ENCODE measurements around the gene ALKBH4.

Gene ALKBH4

GRCh38 chr7:102473271-102473991 is 8.8 kb upstream of the ALKBH4 start:
- H3K27ac ChIP-seq, result no peak overlapping the region
- no peak overlapping the region for H3K4me3 ChIP-seq (ENCODE audit: low read depth, low read length)
- in situ Hi-C loops (cut with HindIII; ENCODE audit: low pct_ligation_motif_present, low sequenced_read_pairs), result no loop called here
- no peak for DNase-seq
- no peak for TF ChIP-seq CTCF (IDR thresholded peaks at IDR 0.05; ENCODE audit: low read depth, low read length, missing control alignments)
- no peaks in the 10 kb centered on the region for H3K27me3 ChIP-seq (replicated peaks)
- peaks cover 23% of the 10 kb centered on the region for H3K36me3 ChIP-seq (replicated peaks)

DNA sequence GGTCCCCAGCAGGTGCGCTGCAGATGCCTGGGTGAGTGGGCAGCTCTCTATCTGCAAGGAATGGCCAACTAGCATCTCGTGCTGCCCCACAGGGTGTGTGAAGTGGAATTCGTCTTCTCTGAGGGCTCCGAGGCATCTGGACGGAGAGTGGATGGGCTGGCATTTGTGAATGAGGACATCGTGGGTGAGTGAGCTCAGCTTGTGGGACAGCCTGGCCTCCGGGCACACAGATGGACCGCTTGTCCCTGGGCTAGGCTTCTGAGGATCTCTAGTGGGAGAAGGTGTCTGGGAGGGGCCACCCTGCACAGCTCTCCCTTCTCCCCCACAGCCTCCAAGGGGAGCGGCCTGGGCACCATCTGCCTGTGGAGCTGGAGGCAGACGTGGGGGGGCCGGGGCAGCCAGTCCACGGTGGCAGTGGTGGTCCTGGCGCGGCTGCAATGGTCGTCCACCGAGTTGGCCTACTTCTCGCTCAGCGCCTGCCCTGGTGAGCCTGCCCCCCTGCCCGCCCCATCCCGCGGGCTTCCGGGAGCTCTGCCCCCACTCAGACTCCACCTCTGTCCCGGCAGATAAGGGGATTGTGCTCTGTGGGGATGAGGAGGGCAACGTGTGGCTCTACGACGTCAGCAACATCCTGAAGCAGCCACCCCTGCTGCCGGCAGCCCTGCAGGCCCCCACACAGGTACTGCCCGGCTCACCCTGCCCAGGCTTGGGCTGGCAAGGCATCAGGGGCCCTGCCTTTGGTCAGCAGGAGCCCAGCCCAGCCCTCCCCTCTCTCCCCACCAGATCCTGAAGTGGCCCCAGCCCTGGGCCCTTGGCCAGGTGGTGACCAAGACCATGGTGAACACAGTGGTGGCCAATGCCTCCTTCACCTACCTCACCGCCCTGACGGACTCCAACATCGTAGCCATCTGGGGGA is 7.7 kb upstream of the ALKBH4 start:
- no peak for TF ChIP-seq CTCF (IDR thresholded peaks at IDR 0.05; ENCODE audit: low read depth, low read length, missing control alignments)
- H3K4me3 ChIP-seq (ENCODE audit: low read depth, low read length), result no peak overlapping the region
- H3K27ac ChIP-seq, result no peak overlapping the region
- in situ Hi-C loops (cut with HindIII; ENCODE audit: low pct_ligation_motif_present, low sequenced_read_pairs), result no loop called here
- DNase-seq, result no peak
- no peaks in the 10 kb centered on the region for H3K27me3 ChIP-seq (replicated peaks)
- peaks cover 31% of the 10 kb centered on the region for H3K36me3 ChIP-seq (replicated peaks)

DNA sequence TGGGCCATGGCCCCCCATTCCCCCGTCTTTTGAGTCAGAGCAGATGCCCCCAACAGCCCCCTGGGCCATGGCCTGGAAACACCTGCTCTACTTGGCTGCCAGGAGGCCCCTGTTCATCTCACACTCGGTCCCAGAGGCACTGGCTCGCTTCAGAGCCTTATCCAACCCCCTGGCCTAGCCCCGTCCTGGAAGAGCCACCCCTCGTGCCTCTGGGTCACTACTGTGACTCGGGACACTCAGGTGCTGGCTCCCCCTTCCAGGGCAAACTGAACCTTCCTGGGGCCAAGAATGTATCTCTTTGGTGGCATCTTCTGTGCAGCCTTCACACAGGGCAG is 7.1 kb upstream of the ALKBH4 start:
- H3K36me3 ChIP-seq (replicated peaks), result peaks cover 33% of the 10 kb centered on the region
- no peak for TF ChIP-seq CTCF (IDR thresholded peaks at IDR 0.05; ENCODE audit: low read depth, low read length, missing control alignments)
- H3K27me3 ChIP-seq (replicated peaks), result no peaks in the 10 kb centered on the region
- DNase-seq, result no peak
- H3K27ac ChIP-seq, result no peak overlapping the region
- no peak overlapping the region for H3K4me3 ChIP-seq (ENCODE audit: low read depth, low read length)
- in situ Hi-C loops (cut with HindIII; ENCODE audit: low pct_ligation_motif_present, low sequenced_read_pairs), result no loop called here

DNA sequence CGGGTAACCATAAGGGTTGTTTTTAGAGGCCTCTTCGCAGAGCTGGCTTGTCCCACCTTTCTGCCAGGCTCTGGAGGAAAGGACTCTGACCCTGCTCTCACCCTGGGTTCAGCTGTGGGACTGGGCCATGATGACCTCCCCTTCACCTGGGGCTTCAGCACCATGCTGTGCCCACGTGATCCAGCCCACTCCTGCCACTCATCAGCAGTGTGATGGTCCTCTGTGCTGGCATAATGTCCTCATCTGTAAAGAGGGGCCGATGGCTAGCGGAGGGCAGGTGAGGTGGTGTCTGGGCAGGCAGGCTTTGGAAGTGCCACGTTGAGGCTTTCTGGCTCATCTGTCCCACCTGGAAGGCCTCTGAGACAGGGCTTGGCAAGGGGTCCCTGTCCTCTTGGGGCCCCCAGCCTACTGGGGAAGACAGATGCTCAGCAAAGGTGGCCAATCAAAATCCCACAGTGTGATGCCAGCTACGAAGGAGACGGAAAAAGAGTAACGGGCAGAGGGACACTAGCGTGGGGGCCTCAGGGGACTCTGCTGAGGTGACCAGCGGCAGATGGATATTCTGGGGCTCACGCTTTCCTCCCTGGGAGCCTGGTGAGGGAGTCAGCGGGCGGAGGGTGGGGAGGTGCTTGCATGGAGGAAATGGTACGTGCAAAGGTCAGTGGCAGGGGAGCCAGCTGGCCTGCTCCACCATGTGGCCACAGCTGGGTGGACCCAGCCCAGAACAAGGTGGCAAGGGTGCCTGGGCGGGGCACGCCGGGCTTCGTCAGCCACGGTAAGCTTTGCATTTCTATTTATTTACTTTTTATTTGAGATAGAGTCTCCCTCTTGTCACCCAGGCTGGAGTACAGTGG is 5.5 kb upstream of the ALKBH4 start:
- in situ Hi-C loops (cut with HindIII; ENCODE audit: low pct_ligation_motif_present, low sequenced_read_pairs), result no loop called here
- H3K27ac ChIP-seq, result no peak overlapping the region
- H3K4me3 ChIP-seq (ENCODE audit: low read depth, low read length), result no peak overlapping the region
- H3K36me3 ChIP-seq (replicated peaks), result peaks cover 33% of the 10 kb centered on the region
- no peak for TF ChIP-seq CTCF (IDR thresholded peaks at IDR 0.05; ENCODE audit: low read depth, low read length, missing control alignments)
- H3K27me3 ChIP-seq (replicated peaks), result no peaks in the 10 kb centered on the region
- no peak for DNase-seq

GRCh38 chr7:102469351-102469971 is 4.8 kb upstream of the ALKBH4 start:
- no peak for TF ChIP-seq CTCF (IDR thresholded peaks at IDR 0.05; ENCODE audit: low read depth, low read length, missing control alignments)
- no peak overlapping the region for H3K4me3 ChIP-seq (ENCODE audit: low read depth, low read length)
- in situ Hi-C loops (cut with HindIII; ENCODE audit: low pct_ligation_motif_present, low sequenced_read_pairs), result no loop called here

More at GRCh38 chr7:102469351-102469971, 4.8 kb upstream of the ALKBH4 start:
- H3K27me3 ChIP-seq (replicated peaks), result no peaks in the 10 kb centered on the region
- DNase-seq, result no peak
- peaks cover 33% of the 10 kb centered on the region for H3K36me3 ChIP-seq (replicated peaks)
- no peak overlapping the region for H3K27ac ChIP-seq

Data from brain microvascular endothelial cell (primary cell).